Cerebellar nuclear complex (tissue), 1 donor: ENCODE measurements around the gene OR2T11.
"Not testable (repeated sequence)": the region's sequence is repeated elsewhere in the genome, so short reads cannot be mapped to it uniquely, and the experiment has no call there.

Source experiments
- DNase-seq, 2 experiments: peaks; one replicate each; lab custom pipeline; 2025; lab: John Stamatoyannopoulos, UW

The OR2T11 gene

GRCh38 chr1:248634991-248635390, at the start of gene OR2T11:
OR2T11 (minus strand) TSS chr1:248635091; CDS start chr1:248627128, 7,963 bp downstream.
- DNase-seq = not testable (repeated sequence)

- no peak for DNase-seq
Measured at GRCh38 chr1:248681651-248682050, 46.8 kb upstream of the OR2T11 start.

- no peak for DNase-seq
Measured at GRCh38 chr1:248670003-248670402, 35.1 kb upstream of the OR2T11 start.

GRCh38 chr1:248663453-248664328, 28.8 kb upstream of the OR2T11 start:
- not testable (repeated sequence) for DNase-seq

GRCh38 chr1:248656797-248657196, 21.9 kb upstream of the OR2T11 start:
- not testable (repeated sequence) for DNase-seq

GRCh38 chr1:248655354-248655753, 20.5 kb upstream of the OR2T11 start, which contains the start of gene OR2T27:
OR2T27 (minus strand) TSS chr1:248655528; CDS start chr1:248650884, 4,644 bp downstream.
- DNase-seq = not testable (repeated sequence)

GRCh38 chr1:248648770-248649536, 14.1 kb upstream of the OR2T11 start:
- DNase-seq = not testable (repeated sequence)

GRCh38 chr1:248645178-248645577, 10.3 kb upstream of the OR2T11 start, which contains the start of gene OR2T35:
OR2T35 (minus strand) TSS chr1:248645278; CDS start chr1:248639258, 6,020 bp downstream.
- not testable (repeated sequence) for DNase-seq

GRCh38 chr1:248642971-248643651, 8.2 kb upstream of the OR2T11 start:
- DNase-seq = not testable (repeated sequence)

GRCh38 chr1:248641583-248641982, 6.7 kb upstream of the OR2T11 start:
- DNase-seq = not testable (repeated sequence)

- DNase-seq = not testable (repeated sequence)
Measured at GRCh38 chr1:248640906-248641305, 6.0 kb upstream of the OR2T11 start.

- DNase-seq = not testable (repeated sequence)
Measured at GRCh38 chr1:248639652-248640051, 4.8 kb upstream of the OR2T11 start.

- DNase-seq = not testable (repeated sequence)
Measured at GRCh38 chr1:248636612-248637011, 1.7 kb upstream of the OR2T11 start.

GRCh38 chr1:248631354-248632008, 3.4 kb downstream of the OR2T11 start:
- no peak for DNase-seq

- no peak for DNase-seq
Measured at GRCh38 chr1:248630551-248630950, 4.3 kb downstream of the OR2T11 start.

GRCh38 chr1:248627971-248628844, 6.7 kb downstream of the OR2T11 start:
- no peak for DNase-seq

- DNase-seq = no peak
Measured at GRCh38 chr1:248625971-248626370, 8.9 kb downstream of the OR2T11 start.

- DNase-seq = no peak
Measured at GRCh38 chr1:248625166-248625565, 9.7 kb downstream of the OR2T11 start.

GRCh38 chr1:248622570-248623001, 12.3 kb downstream of the OR2T11 start:
- no peak for DNase-seq

- no peak for DNase-seq
Measured at GRCh38 chr1:248621770-248622169, 13.1 kb downstream of the OR2T11 start.
